HCT116 (cell line): ENCODE data around the gene OR52K2. TPM values are rescaled to one million over a fixed set of nuclear protein-coding genes. Genes with fewer than 3 reads are reported as not detected.

Experiments used
- ATAC-seq: fragments of 200-7000 bp; cut with Tn5 transposase; 2 replicates; pipeline ENCODE4 v1.9.1; 2020; ENCODE audit warnings: mild to moderate bottlenecking, moderate library complexity
- BruUV-seq: library from RNA; stranded (reverse); fragments of 400-500 nt; replicated peaks from 2 replicates; lab custom pipeline; 2021; lab: Mats Ljungman, UMichigan
- CTCF ChIA-PET: fragments of 300-600 bp; sonication (Branson Sonifier 250); formaldehyde crosslinking; loops from one replicate; lab custom pipeline; 2021; ENCODE audit warnings: antibody characterized with exemption; lab: Charles Lee
- POLR2A ChIA-PET: fragments of 300-600, 350-600 bp; sonication (Branson Sonifier 250); formaldehyde crosslinking; loops from one replicate; lab custom pipeline; 2021; ENCODE audit warnings: antibody characterized with exemption; lab: Charles Lee
- RAD21 ChIA-PET, 2 experiments: fragments of 300-600 bp; sonication (Branson Sonifier 250); formaldehyde crosslinking; loops; one replicate each; lab custom pipeline; 2023; ENCODE audit warnings: low total read pairs in 2 of 2; ENCODE audit not compliant: uncharacterized antibody in 2 of 2, unreplicated experiment in 2 of 2, low non-redundant PET in 1 of 2; lab: Charles Lee
- DNase-seq: peaks from one replicate; pipeline ENCODE4 v3.0.0-alpha.2; 2010; ENCODE audit warnings: low read depth, low spot score
- H2AFZ ChIP-seq: fragments of 200-600 bp; shearing (Covaris generic), sonication (generic); 2 replicates; pipeline ENCODE4 v1.6.1; 2017; ENCODE audit warnings: low read depth, mixed run types, mixed read lengths, antibody characterized with exemption, low read length; ENCODE audit not compliant: poor library complexity, severe bottlenecking
- H3K27ac ChIP-seq: 2 replicates; pipeline ENCODE4 v1.5.1; 2012; ENCODE audit warnings: low read depth, low read length
- H3K27me3 ChIP-seq: fragments of 200-600 bp; sonication (generic); 2 replicates; pipeline ENCODE4 v1.6.1; 2016; ENCODE audit warnings: mixed run types, low read length, mixed read lengths; ENCODE audit not compliant: insufficient read depth
- H3K36me3 ChIP-seq, 2 experiments: fragments of 200-500 bp in 1 of 2; fragments of 200-600 bp in 1 of 2; sonication (Bioruptor generic) in 1 of 2; sonication (generic) in 1 of 2; 2 replicates each; pipeline versions ENCODE4 v1.5.1 to v1.6.1; 2014 to 2016; ENCODE audit warnings: low read length in 2 of 2, inconsistent platforms in 1 of 2, mixed read lengths in 1 of 2, mixed run types in 1 of 2; ENCODE audit not compliant: insufficient read depth in 2 of 2, control insufficient read depth in 1 of 2
- H3K4me1 ChIP-seq, 2 experiments: fragments of 200-600 bp in 1 of 2; sonication (generic) in 1 of 2; 2 replicates each; pipeline versions ENCODE4 v1.5.1 to v1.6.1; 2012 to 2017; ENCODE audit warnings: low read length in 2 of 2, inconsistent platforms in 1 of 2, mild to moderate bottlenecking in 1 of 2, mixed read lengths in 1 of 2, mixed run types in 1 of 2, moderate library complexity in 1 of 2; ENCODE audit not compliant: insufficient read depth in 2 of 2, control insufficient read depth in 1 of 2
- H3K4me2 ChIP-seq: fragments of 200-600 bp; sonication (generic); 2 replicates; pipeline ENCODE4 v1.6.1; 2017; ENCODE audit warnings: mixed run types, low read length, mixed read lengths
- H3K4me3 ChIP-seq, 2 experiments: fragments of 200-600 bp in 1 of 2; sonication (generic) in 1 of 2; replicated peaks in 1 of 2; 2 replicates each; pipeline ENCODE4 v1.5.1; 2011 to 2016; ENCODE audit warnings: low read length in 2 of 2, control low read depth in 1 of 2, low read depth in 1 of 2, mild to moderate bottlenecking in 1 of 2, mixed read lengths in 1 of 2, mixed run types in 1 of 2
- H3K79me2 ChIP-seq: fragments of 200-600 bp; sonication (generic); 2 replicates; pipeline ENCODE4 v1.6.1; 2017; ENCODE audit warnings: mild to moderate bottlenecking, mixed run types, low read length, moderate library complexity, mixed read lengths; ENCODE audit not compliant: insufficient read depth
- H3K9ac ChIP-seq: fragments of 200-600 bp; sonication (generic); 2 replicates; pipeline ENCODE4 v1.6.1; 2016; ENCODE audit warnings: low read length, mixed read lengths
- H3K9me2 ChIP-seq: fragments of 200-600 bp; sonication (generic), shearing (Covaris generic); 2 replicates; pipeline ENCODE4 v1.6.1; 2017; ENCODE audit warnings: mixed run types, mild to moderate bottlenecking, moderate library complexity; ENCODE audit not compliant: insufficient read depth
- H3K9me3 ChIP-seq, 2 experiments: fragments of 200-500 bp in 1 of 2; fragments of 200-600 bp in 1 of 2; sonication (Bioruptor generic) in 1 of 2; sonication (generic) in 1 of 2; 2 replicates each; pipeline ENCODE4 v1.6.1; 2014 to 2017; ENCODE audit warnings: low read length in 2 of 2, mixed read lengths in 2 of 2, inconsistent platforms in 1 of 2, low read depth in 1 of 2, mild to moderate bottlenecking in 1 of 2, mixed run types in 1 of 2, moderate library complexity in 1 of 2; ENCODE audit not compliant: control insufficient read depth in 1 of 2, insufficient read depth in 1 of 2
- H4K20me1 ChIP-seq: fragments of 200-600 bp; sonication (generic), shearing (Covaris generic); 2 replicates; pipeline ENCODE4 v1.6.1; 2017; ENCODE audit warnings: mixed run types, mild to moderate bottlenecking, moderate library complexity; ENCODE audit not compliant: insufficient read depth
- CBX3 ChIP-seq: IDR thresholded peaks from 2 replicates; pipeline ENCODE4 v1.6.1; 2012; ENCODE audit warnings: low read depth
- CEBPB ChIP-seq: IDR thresholded peaks from 2 replicates; pipeline ENCODE4 v1.6.1; 2012; ENCODE audit warnings: low read depth
- ELF1 ChIP-seq: IDR thresholded peaks from 2 replicates; pipeline ENCODE4 v1.6.1; 2012; ENCODE audit warnings: low read depth, borderline replicate concordance
- EZH2phosphoT487 ChIP-seq: fragments of 200-600 bp; IDR thresholded peaks from 2 replicates; pipeline ENCODE4 v1.6.1; 2018; ENCODE audit warnings: antibody characterized with exemption, borderline replicate concordance
- FOSL1 ChIP-seq: IDR thresholded peaks from 2 replicates; pipeline ENCODE4 v1.6.1; 2012; ENCODE audit warnings: low read depth
- JUND ChIP-seq: IDR thresholded peaks from 2 replicates; pipeline ENCODE4 v1.6.1; 2012
- POLR2AphosphoS5 ChIP-seq: IDR thresholded peaks from 2 replicates; pipeline ENCODE4 v1.6.1; 2011; ENCODE audit warnings: mild to moderate bottlenecking, low read depth, low read length, moderate library complexity
- SIN3A ChIP-seq: IDR thresholded peaks from 2 replicates; pipeline ENCODE4 v1.6.1; 2012; ENCODE audit warnings: low read depth
- SP1 ChIP-seq: IDR thresholded peaks from 2 replicates; pipeline ENCODE4 v1.6.1; 2012; ENCODE audit warnings: low read depth
- SRF ChIP-seq: IDR thresholded peaks from 2 replicates; pipeline ENCODE4 v1.6.1; 2012; ENCODE audit warnings: low read depth
- TCF7L2 ChIP-seq: IDR thresholded peaks from 2 replicates; pipeline ENCODE4 v1.7.0; 2011; ENCODE audit warnings: borderline replicate concordance, inconsistent platforms; ENCODE audit not compliant: insufficient read depth, insufficient read length; ENCODE audit errors: extremely low read depth
- YY1 ChIP-seq: IDR thresholded peaks from 2 replicates; pipeline ENCODE4 v1.6.1; 2011; ENCODE audit warnings: low read length, low read depth, moderate library complexity, mild to moderate bottlenecking; ENCODE audit not compliant: insufficient replicate concordance; ENCODE audit errors: extremely low read depth
- ZNF274 ChIP-seq: fragments of 200-500 bp; sonication (Bioruptor generic); IDR thresholded peaks from 2 replicates; pipeline ENCODE4 v1.6.1; 2014; ENCODE audit warnings: mild to moderate bottlenecking, low read depth, low read length, inconsistent platforms
- intact Hi-C: fragments of 100-400 bp; cut with micrococcal nuclease; formaldehyde crosslinking; loops from 2 replicates; pipeline ENCODE4 v1.10.0; 2022
- total RNA-seq: library from RNA; stranded (reverse); gene quantifications from one replicate; pipeline ENCODE4 v1.2.1, GENCODE V29; 2021; ENCODE audit not compliant: unreplicated experiment
- TF ChIP-seq, protein P1 (sequence below): IDR thresholded peaks from 2 replicates; pipeline ENCODE4 v1.6.1; 2012
- TF ChIP-seq, protein P2 (sequence below), 3 experiments: fragments of 200-600 bp in 1 of 3; sonication (generic) in 1 of 3; IDR thresholded peaks in 2 of 3; conservative IDR thresholded peaks in 1 of 3; 2 replicates each; pipeline ENCODE4 v1.5.1; 2012 to 2017; ENCODE audit warnings: low read depth in 2 of 3, low read length in 2 of 3, antibody characterized with exemption in 1 of 3, borderline replicate concordance in 1 of 3, control low read depth in 1 of 3, mild to moderate bottlenecking in 1 of 3, mixed read lengths in 1 of 3, mixed run types in 1 of 3, moderate library complexity in 1 of 3; ENCODE audit not compliant: insufficient read depth in 1 of 3
- TF ChIP-seq, protein P3 (sequence below): IDR thresholded peaks from 2 replicates; pipeline ENCODE4 v1.6.1; 2011; ENCODE audit warnings: mild to moderate bottlenecking, low read length, moderate library complexity; ENCODE audit not compliant: insufficient replicate concordance; ENCODE audit errors: extremely low read depth

OR52K2 gene
- total RNA-seq, 1 experiment from 2014 or later: not detected

DNA sequence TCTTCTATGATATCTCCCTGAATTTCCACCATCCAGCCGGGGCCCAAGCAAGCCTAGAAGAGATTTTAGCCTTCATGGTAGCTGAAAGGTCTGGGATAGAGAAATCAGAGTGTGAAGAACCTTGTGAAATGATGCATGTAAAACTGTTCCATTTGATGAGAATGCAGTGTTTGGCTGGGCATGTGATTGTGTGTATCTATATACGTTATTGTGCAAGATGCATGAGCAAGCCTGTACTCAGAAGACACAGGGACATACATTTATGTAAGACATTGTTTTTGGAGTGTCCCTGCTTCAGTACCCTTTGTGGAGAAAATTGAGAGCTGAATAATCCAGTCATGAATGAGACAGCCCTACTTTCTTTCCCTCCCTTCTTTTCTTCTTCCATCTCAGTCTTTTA lies 15.2 kb upstream of the OR52K2 start:
- TF ChIP-seq ZNF274 (no peak), CBX3 (no peak), SRF (no peak), SP1 (no peak), TCF7L2 (no peak), YY1 (no peak), CEBPB (no peak), JUND (no peak), FOSL1 (no peak), POLR2AphosphoS5 (no peak), ELF1 (no peak), SIN3A (no peak), EZH2phosphoT487 (no peak)
- TF ChIP-seq, protein P1, sequence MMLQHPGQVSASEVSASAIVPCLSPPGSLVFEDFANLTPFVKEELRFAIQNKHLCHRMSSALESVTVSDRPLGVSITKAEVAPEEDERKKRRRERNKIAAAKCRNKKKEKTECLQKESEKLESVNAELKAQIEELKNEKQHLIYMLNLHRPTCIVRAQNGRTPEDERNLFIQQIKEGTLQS: no peak
- TF ChIP-seq, protein P2, sequence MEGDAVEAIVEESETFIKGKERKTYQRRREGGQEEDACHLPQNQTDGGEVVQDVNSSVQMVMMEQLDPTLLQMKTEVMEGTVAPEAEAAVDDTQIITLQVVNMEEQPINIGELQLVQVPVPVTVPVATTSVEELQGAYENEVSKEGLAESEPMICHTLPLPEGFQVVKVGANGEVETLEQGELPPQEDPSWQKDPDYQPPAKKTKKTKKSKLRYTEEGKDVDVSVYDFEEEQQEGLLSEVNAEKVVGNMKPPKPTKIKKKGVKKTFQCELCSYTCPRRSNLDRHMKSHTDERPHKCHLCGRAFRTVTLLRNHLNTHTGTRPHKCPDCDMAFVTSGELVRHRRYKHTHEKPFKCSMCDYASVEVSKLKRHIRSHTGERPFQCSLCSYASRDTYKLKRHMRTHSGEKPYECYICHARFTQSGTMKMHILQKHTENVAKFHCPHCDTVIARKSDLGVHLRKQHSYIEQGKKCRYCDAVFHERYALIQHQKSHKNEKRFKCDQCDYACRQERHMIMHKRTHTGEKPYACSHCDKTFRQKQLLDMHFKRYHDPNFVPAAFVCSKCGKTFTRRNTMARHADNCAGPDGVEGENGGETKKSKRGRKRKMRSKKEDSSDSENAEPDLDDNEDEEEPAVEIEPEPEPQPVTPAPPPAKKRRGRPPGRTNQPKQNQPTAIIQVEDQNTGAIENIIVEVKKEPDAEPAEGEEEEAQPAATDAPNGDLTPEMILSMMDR (IDR thresholded peaks at IDR 0.05 in 2 of 3, conservative IDR thresholded peaks at IDR 0.05 in 1 of 3; ENCODE audit: borderline replicate concordance in 1 of 3, insufficient read depth in 1 of 3, low read depth in 2 of 3, low read length in 2 of 3): no peak
- TF ChIP-seq, protein P3, sequence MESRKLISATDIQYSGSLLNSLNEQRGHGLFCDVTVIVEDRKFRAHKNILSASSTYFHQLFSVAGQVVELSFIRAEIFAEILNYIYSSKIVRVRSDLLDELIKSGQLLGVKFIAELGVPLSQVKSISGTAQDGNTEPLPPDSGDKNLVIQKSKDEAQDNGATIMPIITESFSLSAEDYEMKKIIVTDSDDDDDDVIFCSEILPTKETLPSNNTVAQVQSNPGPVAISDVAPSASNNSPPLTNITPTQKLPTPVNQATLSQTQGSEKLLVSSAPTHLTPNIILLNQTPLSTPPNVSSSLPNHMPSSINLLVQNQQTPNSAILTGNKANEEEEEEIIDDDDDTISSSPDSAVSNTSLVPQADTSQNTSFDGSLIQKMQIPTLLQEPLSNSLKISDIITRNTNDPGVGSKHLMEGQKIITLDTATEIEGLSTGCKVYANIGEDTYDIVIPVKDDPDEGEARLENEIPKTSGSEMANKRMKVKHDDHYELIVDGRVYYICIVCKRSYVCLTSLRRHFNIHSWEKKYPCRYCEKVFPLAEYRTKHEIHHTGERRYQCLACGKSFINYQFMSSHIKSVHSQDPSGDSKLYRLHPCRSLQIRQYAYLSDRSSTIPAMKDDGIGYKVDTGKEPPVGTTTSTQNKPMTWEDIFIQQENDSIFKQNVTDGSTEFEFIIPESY: no peak
- Histone ChIP-seq H3K9ac (no peak overlapping the region), H4K20me1 (no peaks in the 10 kb centered on the region), H3K9me2 (no peaks in the 10 kb centered on the region), H3K4me3 (no peak overlapping the region), H3K27me3 (peaks cover 21% of the 10 kb centered on the region; the same call in 1 of the 2 replicates), H3K9me3 (no peaks in the 10 kb centered on the region), H2AFZ (no peak overlapping the region), H3K79me2 (no peaks in the 10 kb centered on the region), H3K27ac (no peak overlapping the region), H3K4me1 (no peaks in the 10 kb centered on the region), H3K4me2 (no peak overlapping the region), H3K36me3 (no peaks in the 10 kb centered on the region)
- intact Hi-C loops: no loop called here
- RAD21 ChIA-PET: no interaction called here
- no TSS peak for BruUV-seq
- CTCF ChIA-PET: no interaction called here
- POLR2A ChIA-PET: no interaction called here
- ATAC-seq (no peak), DNase-seq (no peak)
